Ascending aorta (tissue), 2 donors: ENCODE results near the gene MCTP2. TPM values are rescaled to one million over a fixed set of nuclear protein-coding genes. Genes with fewer than 3 reads are reported as not detected.

Experiments used
- DNase-seq, 2 donors: peaks; one replicate each; pipeline ENCODE4 v3.0.0-alpha.2; 2019; ENCODE audit warnings: low spot score in 2 of 2
- H3K27ac ChIP-seq, 2 donors: fragments of 200-600 bp; sonication (generic); one replicate each; pipeline ENCODE4 v1.5.1; 2016 to 2017; ENCODE audit warnings: mild to moderate bottlenecking in 1 of 2
- H3K27me3 ChIP-seq: fragments of 200-600 bp; sonication (generic); one replicate; pipeline ENCODE4 v1.5.1; 2017
- H3K36me3 ChIP-seq, 2 donors: fragments of 200-600 bp; sonication (generic); one replicate each; pipeline ENCODE4 v1.5.1; 2016
- H3K4me1 ChIP-seq, 2 donors: fragments of 200-600 bp; sonication (generic); one replicate each; pipeline ENCODE4 v1.5.1; 2016 to 2017; ENCODE audit warnings: mild to moderate bottlenecking in 1 of 2
- H3K4me3 ChIP-seq, 2 donors: fragments of 200-600 bp; sonication (generic); one replicate each; pipeline ENCODE4 v1.5.1; 2016 to 2017; ENCODE audit warnings: mild to moderate bottlenecking in 1 of 2
- H3K9me3 ChIP-seq, 2 donors: fragments of 200-600 bp; sonication (generic); one replicate each; pipeline ENCODE4 v1.5.1; 2016
- CTCF ChIP-seq, 3 experiments: fragments of 200-600 bp in 2 of 3; fragments of 450-650 bp in 1 of 3; sonication (generic) in 2 of 3; IDR thresholded peaks; one replicate each; pipeline ENCODE4 v1.5.1; 2016 to 2019; ENCODE audit warnings: antibody characterized with exemption in 3 of 3, mild to moderate bottlenecking in 1 of 3, moderate library complexity in 1 of 3
- intact Hi-C: fragments of 100-400 bp; cut with DNase I; formaldehyde crosslinking; loops from one replicate; pipeline ENCODE4 v1.15.1; 2023
- total RNA-seq: library from RNA; depleted of rRNA; stranded (reverse); fragments of >200 nt; gene quantifications from one replicate; pipeline ENCODE4 v1.1.0, GENCODE V29; 2016

MCTP2 gene
- total RNA-seq, 1 donor from 2014 or later = 25.5 TPM

GRCh38 chr15:94265982-94266381, 34.6 kb downstream of the MCTP2 start:
- intact Hi-C loops = no loop called here
- TF ChIP-seq CTCF (IDR thresholded peaks at IDR 0.05) = no peak
- H3K4me3 ChIP-seq = no peak overlapping the region
- H3K4me1 ChIP-seq = no peaks in the 10 kb centered on the region
- H3K27me3 ChIP-seq = no peaks in the 10 kb centered on the region
- no peak overlapping the region for H3K27ac ChIP-seq
- no peaks in the 10 kb centered on the region for H3K36me3 ChIP-seq
- no peak for DNase-seq
- no peaks in the 10 kb centered on the region for H3K9me3 ChIP-seq

GRCh38 chr15:94266789-94267188, 35.4 kb downstream of the MCTP2 start:
- no peak for TF ChIP-seq CTCF (IDR thresholded peaks at IDR 0.05)

DNA sequence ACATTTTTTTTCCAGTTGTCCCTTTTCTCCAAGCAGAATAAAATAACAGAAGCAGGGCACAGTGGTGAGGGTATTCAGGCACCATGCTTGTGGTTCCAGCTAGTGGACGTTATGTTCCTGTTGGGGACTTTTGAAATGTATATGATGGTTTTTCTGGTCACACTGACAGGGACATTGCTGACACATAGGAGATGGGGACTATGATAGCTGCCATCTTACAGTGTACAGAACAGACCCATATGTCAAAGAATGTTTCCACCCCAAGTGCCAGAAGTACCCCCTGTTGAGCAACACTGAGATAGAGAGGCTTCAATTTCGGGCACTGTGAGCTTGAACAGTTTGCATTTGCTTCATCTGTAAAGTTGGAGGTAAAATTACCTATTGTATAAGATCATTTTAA, 38.6 kb downstream of the MCTP2 start:
- H3K4me3 ChIP-seq = no peak overlapping the region
- no peaks in the 10 kb centered on the region for H3K27me3 ChIP-seq
- H3K4me1 ChIP-seq = no peaks in the 10 kb centered on the region
- no peaks in the 10 kb centered on the region for H3K9me3 ChIP-seq
- no peak overlapping the region for H3K27ac ChIP-seq
- intact Hi-C loops = no loop called here
- TF ChIP-seq CTCF (IDR thresholded peaks at IDR 0.05) = no peak
- H3K36me3 ChIP-seq = no peaks in the 10 kb centered on the region
- DNase-seq = no peak

More at GRCh38 chr15:94266789-94267188, 35.4 kb downstream of the MCTP2 start:
- Histone ChIP-seq H3K27ac (no peak overlapping the region), H3K27me3 (no peaks in the 10 kb centered on the region), H3K9me3 (no peaks in the 10 kb centered on the region), H3K4me1 (no peaks in the 10 kb centered on the region), H3K4me3 (no peak overlapping the region), H3K36me3 (no peaks in the 10 kb centered on the region)
- DNase-seq = no peak
- intact Hi-C loops = no loop called here

DNA sequence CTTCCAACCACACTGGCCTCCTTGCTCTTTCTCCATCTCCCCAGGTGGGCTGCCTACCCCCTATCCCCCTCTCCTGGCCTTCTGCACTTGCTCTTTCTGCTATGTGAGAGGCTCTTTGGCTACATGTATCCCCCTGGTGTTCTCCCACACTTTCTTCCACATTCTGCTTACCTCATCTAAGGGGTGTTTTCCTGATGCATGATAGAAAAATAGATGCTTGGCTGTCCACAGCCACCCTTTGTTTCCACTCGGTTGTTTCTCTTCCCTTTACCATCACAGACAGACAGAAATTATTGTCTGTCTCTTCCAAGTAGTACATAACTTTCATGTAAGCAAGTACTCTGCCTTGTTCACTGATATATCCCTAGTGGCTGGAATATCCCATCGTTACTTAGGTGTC, 39.2 kb downstream of the MCTP2 start:
- no peaks in the 10 kb centered on the region for H3K4me1 ChIP-seq
- H3K9me3 ChIP-seq = no peaks in the 10 kb centered on the region
- H3K4me3 ChIP-seq = no peak overlapping the region
- no peak overlapping the region for H3K27ac ChIP-seq
- no peaks in the 10 kb centered on the region for H3K27me3 ChIP-seq
- DNase-seq = no peak
- TF ChIP-seq CTCF (IDR thresholded peaks at IDR 0.05) = no peak
- no peaks in the 10 kb centered on the region for H3K36me3 ChIP-seq
- intact Hi-C loops = no loop called here

DNA sequence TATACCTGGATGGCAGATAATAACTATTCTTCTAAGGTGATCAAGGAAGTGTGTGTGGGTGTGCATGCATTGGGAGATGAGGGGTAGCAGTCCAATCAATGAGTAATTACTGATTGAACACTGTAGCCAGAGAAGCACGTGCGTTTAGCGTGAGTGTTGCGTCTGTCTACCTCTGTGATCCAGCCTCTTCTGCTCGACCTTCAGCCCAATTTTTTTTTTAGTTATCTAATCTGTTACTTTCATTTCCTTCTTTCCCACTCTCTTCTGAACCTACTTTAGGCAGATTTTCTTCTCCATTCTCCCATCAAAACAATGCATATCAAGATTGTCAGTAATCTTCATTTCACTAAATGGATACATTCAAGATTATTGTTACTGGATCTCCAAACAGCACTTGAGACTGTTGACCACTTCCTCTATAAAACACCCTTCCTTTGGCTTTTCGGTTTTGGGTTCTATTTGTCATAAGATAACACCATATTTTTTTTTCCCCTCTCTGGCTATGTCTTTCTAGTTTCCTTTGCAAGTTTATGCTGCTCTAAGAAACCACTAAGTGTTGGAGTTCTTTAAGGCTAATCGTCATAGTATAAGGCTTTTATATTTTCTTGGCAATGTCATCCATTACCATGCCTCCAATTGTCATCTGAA, 41.0 kb downstream of the MCTP2 start:
- no peaks in the 10 kb centered on the region for H3K36me3 ChIP-seq
- no peak overlapping the region for H3K4me3 ChIP-seq
- TF ChIP-seq CTCF (IDR thresholded peaks at IDR 0.05) = no peak
- no peaks in the 10 kb centered on the region for H3K9me3 ChIP-seq
- no peaks in the 10 kb centered on the region for H3K27me3 ChIP-seq
- H3K4me1 ChIP-seq = no peaks in the 10 kb centered on the region
- no peak for DNase-seq
- H3K27ac ChIP-seq = no peak overlapping the region
- intact Hi-C loops = no loop called here

GRCh38 chr15:94273826-94274225, 42.5 kb downstream of the MCTP2 start:
- Histone ChIP-seq H3K27ac (no peak overlapping the region), H3K4me3 (no peak overlapping the region), H3K36me3 (no peaks in the 10 kb centered on the region), H3K27me3 (no peaks in the 10 kb centered on the region), H3K9me3 (no peaks in the 10 kb centered on the region), H3K4me1 (no peaks in the 10 kb centered on the region)
- DNase-seq = no peak
- no peak for TF ChIP-seq CTCF (IDR thresholded peaks at IDR 0.05)
- intact Hi-C loops = no loop called here
